Mesodermal cell (in vitro differentiated cells): ENCODE measurements around the gene CYP27A1.
A peak's percentile ranks its signal among the peaks of the same experiment; 100 is the strongest.

Experiments used
- H3K27ac ChIP-seq: 2 replicates; pipeline ENCODE4 v1.7.0; 2013; ENCODE audit warnings: mild to moderate bottlenecking, low read depth, low read length, moderate library complexity; ENCODE audit not compliant: severe bottlenecking
- H3K36me3 ChIP-seq: 2 replicates; pipeline ENCODE4 v1.7.1; 2013; ENCODE audit warnings: mild to moderate bottlenecking, low read length, moderate library complexity; ENCODE audit not compliant: control insufficient read depth, insufficient read depth
- H3K4me1 ChIP-seq: one replicate; pipeline ENCODE4 v1.7.1; 2013; ENCODE audit warnings: mild to moderate bottlenecking, low read length; ENCODE audit not compliant: insufficient read depth, control insufficient read depth, poor library complexity, severe bottlenecking
- H3K4me3 ChIP-seq: 2 replicates; pipeline ENCODE4 v1.7.0; 2013; ENCODE audit warnings: low read length, control low read depth, mild to moderate bottlenecking; ENCODE audit not compliant: insufficient read depth, poor library complexity, severe bottlenecking; ENCODE audit errors: extremely low read depth
- H3K9me3 ChIP-seq: 2 replicates; pipeline ENCODE4 v1.7.1; 2013; ENCODE audit warnings: mild to moderate bottlenecking, low read length, moderate library complexity; ENCODE audit not compliant: control insufficient read depth
- WGBS, 2 experiments: methylation state at CpG; one replicate each; pipeline ENCODE4 v1.1.5; 2013; ENCODE audit warnings: missing lambda C conversion rate in 2 of 2; ENCODE audit not compliant: insufficient coverage in 2 of 2; 5-methylcytosine and 5-hydroxymethylcytosine counted together

Gene CYP27A1

DNA sequence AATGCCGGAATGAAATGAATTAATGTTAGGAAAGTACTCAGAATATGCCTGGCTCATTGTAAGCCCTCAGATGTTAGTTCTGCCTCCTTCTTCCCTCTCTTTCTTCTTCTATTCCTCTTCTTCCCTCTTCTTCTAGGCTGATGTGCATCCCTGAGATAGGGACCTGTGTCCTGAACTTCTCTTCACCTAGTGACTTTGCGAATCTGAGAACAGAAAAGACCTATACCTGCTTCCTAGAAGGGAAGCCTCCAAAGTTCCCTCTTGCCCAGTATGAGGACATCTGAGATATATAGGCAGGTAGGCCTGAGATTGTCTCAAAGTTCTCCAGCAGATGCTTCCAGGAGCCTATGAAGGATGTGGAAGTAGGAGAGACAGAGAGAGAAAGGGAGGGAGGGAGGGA, 8.1 kb upstream of the CYP27A1 start:
- Histone ChIP-seq H3K27ac (no peak overlapping the region), H3K36me3 (peaks cover 13% of the 10 kb centered on the region), H3K4me3 (no peak overlapping the region), H3K9me3 (peaks cover 10% of the 10 kb centered on the region), H3K4me1 (no peaks in the 10 kb centered on the region)
- 100% methylated on average over 1 of the region's 2 CpGs; no CpG with 5 or more reads in 1 of the 2 experiments for WGBS, 2 experiments

DNA sequence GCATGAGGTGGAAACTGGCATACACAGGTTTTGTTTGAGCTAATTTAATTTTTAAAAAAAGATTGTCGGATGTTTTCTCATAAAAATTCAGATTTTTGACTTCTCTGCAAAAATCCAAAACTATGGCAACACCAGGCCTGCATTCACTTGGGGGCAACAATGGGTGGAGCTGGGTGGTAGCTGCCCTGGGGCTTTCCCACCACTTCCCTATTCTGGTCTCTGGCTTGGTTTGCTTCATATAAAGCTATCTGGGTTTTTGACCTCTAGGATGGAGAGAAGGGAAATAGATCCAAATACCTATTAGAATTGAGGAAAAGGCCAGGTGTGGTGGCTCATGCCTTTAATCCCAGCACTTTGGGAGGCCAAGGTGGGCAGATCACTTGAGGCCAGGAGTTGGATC, 5.5 kb upstream of the CYP27A1 start:
- H3K36me3 ChIP-seq, result peaks cover 13% of the 10 kb centered on the region
- no peak overlapping the region for H3K27ac ChIP-seq
- H3K9me3 ChIP-seq, result peaks cover 10% of the 10 kb centered on the region
- 100% methylated on average over 1 of the region's 1 CpG; no CpG with 5 or more reads in 1 of the 2 experiments for WGBS, 2 experiments
- H3K4me3 ChIP-seq, result no peak overlapping the region
- H3K4me1 ChIP-seq, result no peaks in the 10 kb centered on the region

DNA sequence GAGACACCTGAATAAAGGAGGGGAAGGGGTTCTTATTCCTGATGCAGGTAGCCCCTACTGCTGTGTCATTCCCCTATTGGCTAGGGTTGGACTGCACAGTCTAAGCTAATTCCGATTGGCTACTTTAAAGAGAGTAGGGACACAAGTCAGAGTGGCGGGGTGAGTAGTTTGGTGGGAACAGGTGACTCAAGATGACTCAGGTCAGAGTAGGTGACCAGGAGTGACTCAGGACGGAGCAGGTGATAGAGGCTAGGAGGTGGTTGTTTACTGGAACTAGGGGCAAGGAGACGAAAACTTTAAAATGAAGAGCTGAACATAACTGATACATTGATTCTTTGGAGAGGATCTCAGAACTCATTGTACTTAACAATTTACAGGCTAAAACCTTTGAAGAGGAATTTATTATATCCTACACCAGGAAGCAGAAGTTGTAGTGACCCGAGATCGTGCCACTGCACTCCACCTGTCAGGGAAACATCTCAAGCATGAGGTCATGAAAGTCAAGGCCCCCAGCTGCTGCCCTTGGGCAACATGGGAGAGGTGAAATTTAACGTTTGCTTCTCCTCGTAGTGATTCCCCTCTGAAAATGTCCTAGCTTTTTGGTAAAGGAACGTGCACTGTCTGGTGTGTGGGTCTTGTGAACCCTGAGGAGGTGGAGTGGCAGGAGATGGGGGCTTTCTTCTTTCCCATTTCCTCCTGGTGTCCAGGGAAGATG, 4.5 kb upstream of the CYP27A1 start:
- Histone ChIP-seq H3K4me1 (no peaks in the 10 kb centered on the region), H3K36me3 (peaks cover 13% of the 10 kb centered on the region), H3K4me3 (no peak overlapping the region), H3K9me3 (peaks cover 10% of the 10 kb centered on the region), H3K27ac (no peak overlapping the region)
- 91 to 100% methylated on average over 2 to 6 of the region's 9 CpGs for WGBS, 2 experiments

GRCh38 chr2:218780046-218780445, 1.9 kb upstream of the CYP27A1 start:
- Histone ChIP-seq H3K36me3 (peaks cover 5% of the 10 kb centered on the region), H3K27ac (no peak overlapping the region), H3K4me1 (no peaks in the 10 kb centered on the region), H3K9me3 (peaks cover 10% of the 10 kb centered on the region), H3K4me3 (no peak overlapping the region)
- 100% methylated on average over 1 of the region's 2 CpGs; no CpG with 5 or more reads in 1 of the 2 experiments for WGBS, 2 experiments

DNA sequence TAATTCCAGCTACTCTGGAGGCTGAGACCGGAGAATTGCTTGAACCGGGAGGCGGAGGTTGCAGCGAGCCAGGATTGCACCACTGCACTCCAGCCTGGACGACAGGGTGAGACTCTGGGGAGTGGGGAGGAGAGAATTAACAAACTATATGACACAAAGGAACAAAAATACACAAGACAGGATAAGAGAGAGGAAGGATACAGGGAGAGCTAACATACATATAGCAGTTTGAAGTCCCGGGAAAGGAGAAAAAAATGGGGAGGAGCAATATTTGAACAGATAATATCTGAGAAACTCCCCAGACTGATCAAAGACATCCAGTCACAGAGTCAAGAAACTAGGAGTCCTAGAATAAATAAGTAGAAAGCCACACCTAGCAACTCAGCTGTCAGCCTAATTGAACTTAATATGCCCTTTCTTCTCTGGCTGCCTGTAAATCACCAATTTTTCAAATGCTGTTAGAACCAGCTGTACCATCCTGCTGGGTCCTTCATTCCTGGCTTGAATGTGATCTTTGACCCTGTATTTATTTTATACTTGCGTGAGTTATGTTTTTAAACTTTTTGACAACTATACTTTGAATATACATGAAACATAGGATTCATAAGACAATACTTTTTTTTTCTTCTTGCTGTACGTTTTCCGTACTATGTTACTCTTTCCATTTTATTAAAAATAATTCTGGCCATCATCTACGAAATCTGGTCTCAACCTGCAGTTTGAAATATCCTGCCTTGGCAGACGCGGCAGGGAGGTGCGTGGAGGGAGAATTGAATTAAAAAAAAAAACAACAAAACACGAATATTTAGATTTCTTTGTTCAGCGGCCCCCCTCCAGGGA, 876 bp upstream of the CYP27A1 start:
- Histone ChIP-seq H3K4me1 (no peaks in the 10 kb centered on the region), H3K27ac (peak overlapping the region; percentile 59), H3K9me3 (peaks cover 9% of the 10 kb centered on the region), H3K4me3 (peak overlapping the region; percentile 56), H3K36me3 (peaks cover 5% of the 10 kb centered on the region)
- WGBS, 2 experiments, result 72 to 75% methylated on average over 3 to 4 of the region's 15 CpGs

GRCh38 chr2:218782528-218782844, 539 bp downstream of the CYP27A1 start:
- no peaks in the 10 kb centered on the region for H3K4me1 ChIP-seq

DNA sequence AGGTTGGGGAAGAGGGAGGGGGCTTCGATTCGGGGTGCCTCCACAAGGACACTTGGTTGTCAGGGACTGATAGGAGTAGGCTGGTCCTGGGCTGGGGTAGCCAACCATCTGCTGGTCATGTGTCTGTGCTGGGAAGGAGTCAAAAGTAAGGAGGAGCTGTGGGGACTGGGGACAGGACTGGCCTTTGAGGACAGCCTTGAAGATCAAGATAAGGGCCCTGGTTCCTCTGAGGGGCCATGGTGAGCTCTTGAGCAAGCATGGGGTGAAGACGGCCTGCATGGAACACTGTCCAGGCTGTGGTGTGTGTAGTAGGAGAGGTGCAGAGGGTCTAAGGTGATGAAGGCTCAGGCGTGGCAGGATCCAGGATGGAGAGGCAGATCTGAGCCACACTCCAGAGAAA, 1.7 kb downstream of the CYP27A1 start:
- Histone ChIP-seq H3K36me3 (peaks cover 4% of the 10 kb centered on the region), H3K4me3 (no peak overlapping the region), H3K27ac (no peak overlapping the region), H3K9me3 (no peaks in the 10 kb centered on the region), H3K4me1 (no peaks in the 10 kb centered on the region)
- 84 to 95% methylated on average over 3 to 4 of the region's 4 CpGs for WGBS, 2 experiments

More at GRCh38 chr2:218782528-218782844, 539 bp downstream of the CYP27A1 start:
- Histone ChIP-seq H3K4me3 (peak overlapping the region; percentile 56), H3K27ac (peak overlapping the region; percentile 59), H3K9me3 (peaks cover 5% of the 10 kb centered on the region), H3K36me3 (no peaks in the 10 kb centered on the region)
- 16 to 26% methylated on average over 4 to 6 of the region's 6 CpGs for WGBS, 2 experiments

DNA sequence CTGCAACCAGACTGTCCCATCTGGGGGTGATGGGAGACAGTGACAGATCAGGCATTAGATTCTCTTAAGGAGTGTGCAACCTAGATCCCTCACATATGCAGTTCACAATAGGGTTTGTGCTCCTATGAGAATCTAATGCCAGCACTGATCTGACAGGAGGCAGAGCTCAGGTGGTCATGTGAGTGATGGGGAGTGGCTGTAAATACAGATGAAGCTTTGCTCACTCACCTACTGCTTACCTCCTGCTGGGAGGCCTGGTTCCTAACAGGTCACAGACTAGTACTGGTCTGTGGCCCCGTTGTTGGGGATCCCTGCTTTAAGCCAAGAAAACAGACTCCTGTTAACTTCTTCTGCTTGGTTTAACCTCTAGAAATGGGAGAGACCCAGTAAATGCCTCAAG, 3.2 kb downstream of the CYP27A1 start:
- WGBS, 2 experiments, result 75 to 80% methylated on average over 1 of the region's 1 CpG
- H3K4me3 ChIP-seq, result no peak overlapping the region
- peaks cover 4% of the 10 kb centered on the region for H3K36me3 ChIP-seq
- no peaks in the 10 kb centered on the region for H3K4me1 ChIP-seq
- no peak overlapping the region for H3K27ac ChIP-seq
- no peaks in the 10 kb centered on the region for H3K9me3 ChIP-seq

- H3K4me3 ChIP-seq, result no peak overlapping the region
- no peaks in the 10 kb centered on the region for H3K4me1 ChIP-seq
- H3K27ac ChIP-seq, result no peak overlapping the region
- 83 to 100% methylated on average over 1 of the region's 3 CpGs for WGBS, 2 experiments
- H3K36me3 ChIP-seq, result peaks cover 4% of the 10 kb centered on the region
- no peaks in the 10 kb centered on the region for H3K9me3 ChIP-seq
These were observed 4.2 kb downstream of the CYP27A1 start for GRCh38 chr2:218786133-218786532.

DNA sequence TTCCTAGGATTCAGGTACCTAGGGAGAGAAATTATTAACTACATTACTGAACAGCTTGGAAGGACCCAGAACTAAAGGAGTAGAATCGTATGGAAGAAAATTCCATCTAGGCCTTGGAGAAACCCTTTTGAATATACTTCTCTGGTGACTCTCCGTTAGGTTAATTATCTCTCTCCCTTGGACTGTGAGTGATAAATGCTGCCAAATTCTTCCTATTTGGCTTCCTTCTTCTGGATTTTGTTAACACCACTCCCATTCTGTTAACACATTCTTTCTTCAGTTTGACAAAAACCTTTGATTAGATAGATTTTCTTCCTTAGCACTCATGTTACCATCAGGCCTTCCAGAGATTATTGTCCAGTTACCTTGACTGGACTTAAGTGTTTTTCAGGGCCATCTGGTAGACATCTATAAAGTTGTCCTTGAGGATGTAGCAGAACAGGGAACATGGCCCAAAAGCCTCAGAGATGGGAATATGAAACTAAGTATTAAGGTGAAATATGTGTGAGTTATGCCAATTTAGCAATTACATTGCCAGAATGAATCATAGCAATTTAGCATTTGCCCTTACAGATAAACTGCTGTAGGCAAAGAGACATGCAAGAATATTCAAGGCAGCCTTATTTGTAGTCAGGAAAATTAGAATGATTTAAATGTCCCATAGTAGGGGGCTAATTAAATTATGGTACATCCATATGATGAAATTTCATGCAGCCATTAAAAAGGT, 6.7 kb downstream of the CYP27A1 start:
- H3K27ac ChIP-seq, result no peak overlapping the region
- peaks cover 4% of the 10 kb centered on the region for H3K36me3 ChIP-seq
- H3K4me3 ChIP-seq, result no peak overlapping the region
- no peaks in the 10 kb centered on the region for H3K4me1 ChIP-seq
- WGBS, 2 experiments, result 80% methylated on average over 2 of the region's 2 CpGs; no CpG with 5 or more reads in 1 of the 2 experiments
- no peaks in the 10 kb centered on the region for H3K9me3 ChIP-seq
